AG09309 (cell line): ENCODE results near the gene CADPS2.
A peak's percentile ranks its signal among the peaks of the same experiment; 100 is the strongest.

Source experiments
- DNase-seq: peaks from one replicate; pipeline ENCODE4 v3.0.0-alpha.2; 2010; ENCODE audit warnings: low read depth
- H3K4me3 ChIP-seq: 2 replicates; pipeline ENCODE4 v1.5.1; 2011; ENCODE audit warnings: mild to moderate bottlenecking, low read depth, low read length, moderate library complexity; ENCODE audit not compliant: control insufficient read depth
- TF ChIP-seq, protein P1 (sequence below): IDR thresholded peaks from 2 replicates; pipeline ENCODE4 v1.5.1; 2011; ENCODE audit warnings: mild to moderate bottlenecking, low read depth, low read length, inconsistent platforms; ENCODE audit not compliant: insufficient read depth, control insufficient read depth; ENCODE audit errors: missing control alignments

CADPS2 gene

DNA sequence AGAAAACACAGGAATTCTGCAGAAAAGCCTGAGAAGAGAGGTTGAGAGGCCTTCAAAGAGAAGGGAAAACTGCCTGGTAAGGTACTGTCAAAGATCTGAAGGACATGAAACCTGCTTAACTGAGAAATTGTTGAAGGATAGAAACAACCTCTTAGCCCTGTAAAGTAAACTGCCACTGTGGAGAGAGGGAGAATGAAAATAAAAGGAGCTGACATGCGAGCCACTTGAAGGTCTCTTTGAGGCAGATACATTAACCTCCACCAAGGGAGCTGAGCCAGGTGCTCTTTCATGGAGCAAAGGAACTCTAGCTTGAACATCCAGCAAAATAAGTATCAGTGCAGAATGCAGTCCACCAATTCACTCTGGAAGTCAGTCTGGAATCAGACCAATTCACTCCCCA, 472.9 kb downstream of the CADPS2 start:
- TF ChIP-seq, protein P1, sequence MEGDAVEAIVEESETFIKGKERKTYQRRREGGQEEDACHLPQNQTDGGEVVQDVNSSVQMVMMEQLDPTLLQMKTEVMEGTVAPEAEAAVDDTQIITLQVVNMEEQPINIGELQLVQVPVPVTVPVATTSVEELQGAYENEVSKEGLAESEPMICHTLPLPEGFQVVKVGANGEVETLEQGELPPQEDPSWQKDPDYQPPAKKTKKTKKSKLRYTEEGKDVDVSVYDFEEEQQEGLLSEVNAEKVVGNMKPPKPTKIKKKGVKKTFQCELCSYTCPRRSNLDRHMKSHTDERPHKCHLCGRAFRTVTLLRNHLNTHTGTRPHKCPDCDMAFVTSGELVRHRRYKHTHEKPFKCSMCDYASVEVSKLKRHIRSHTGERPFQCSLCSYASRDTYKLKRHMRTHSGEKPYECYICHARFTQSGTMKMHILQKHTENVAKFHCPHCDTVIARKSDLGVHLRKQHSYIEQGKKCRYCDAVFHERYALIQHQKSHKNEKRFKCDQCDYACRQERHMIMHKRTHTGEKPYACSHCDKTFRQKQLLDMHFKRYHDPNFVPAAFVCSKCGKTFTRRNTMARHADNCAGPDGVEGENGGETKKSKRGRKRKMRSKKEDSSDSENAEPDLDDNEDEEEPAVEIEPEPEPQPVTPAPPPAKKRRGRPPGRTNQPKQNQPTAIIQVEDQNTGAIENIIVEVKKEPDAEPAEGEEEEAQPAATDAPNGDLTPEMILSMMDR: no peak
- H3K4me3 ChIP-seq: no peak overlapping the region
- DNase-seq: no peak

DNA sequence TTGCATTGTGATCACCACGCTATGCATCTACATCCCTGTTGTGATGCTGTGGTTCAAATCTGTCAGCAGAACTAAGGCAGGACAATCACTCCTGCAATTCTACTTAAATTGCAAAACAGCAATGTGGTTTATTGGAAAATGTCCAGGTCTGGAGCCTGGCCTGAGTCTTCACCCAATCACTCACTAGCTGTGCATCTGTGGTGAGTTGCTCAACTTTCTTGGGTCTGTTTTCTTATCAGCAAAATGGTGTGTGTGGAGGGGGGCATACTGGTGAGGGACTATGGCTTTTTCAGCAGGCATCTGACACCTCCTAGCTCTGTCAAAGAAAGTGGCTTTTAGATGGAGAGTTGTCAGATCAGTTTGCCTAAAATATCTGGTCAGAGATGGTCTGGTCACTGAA, 473.4 kb downstream of the CADPS2 start:
- TF ChIP-seq, protein P1: no peak
- no peak overlapping the region for H3K4me3 ChIP-seq
- DNase-seq: peak; percentile 44

DNA sequence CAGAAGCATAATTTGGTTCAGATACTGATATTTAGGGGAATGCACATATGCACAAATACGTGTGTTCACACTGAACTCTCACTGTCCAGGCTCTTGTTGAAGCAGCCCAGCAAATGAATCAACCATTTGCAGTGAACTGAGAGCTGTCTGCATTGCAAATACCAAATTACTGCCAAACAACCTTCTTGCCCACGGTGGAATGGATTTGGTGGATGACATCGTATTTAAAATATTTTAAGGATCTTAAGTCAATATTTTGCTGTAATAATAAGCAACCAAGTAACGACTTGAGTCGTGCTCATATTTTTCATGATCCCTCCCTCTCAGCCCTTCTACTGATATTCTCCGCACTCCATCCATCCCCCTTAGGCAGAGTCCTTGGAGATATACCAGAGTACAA, 473.8 kb downstream of the CADPS2 start:
- H3K4me3 ChIP-seq: no peak overlapping the region
- no peak for DNase-seq
- TF ChIP-seq, protein P1: no peak

DNA sequence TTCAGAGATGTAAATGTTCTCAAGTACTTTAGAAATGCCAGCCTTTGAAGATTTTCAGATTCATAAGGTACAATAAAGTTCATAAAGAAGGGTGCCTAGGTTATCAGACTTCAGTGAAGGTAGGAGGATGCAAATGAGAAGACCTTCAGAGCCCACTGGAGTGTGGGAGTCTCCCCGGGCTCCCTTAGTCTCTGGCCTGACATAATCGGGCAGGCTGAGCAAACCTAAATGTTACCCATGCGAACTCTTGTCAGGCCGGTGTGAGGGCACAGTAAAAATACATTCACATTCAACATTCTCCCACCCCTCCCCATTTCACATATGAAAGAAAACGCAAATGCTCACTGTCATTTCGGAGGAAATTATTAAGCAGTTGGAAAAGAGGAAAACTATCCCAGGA, 479.1 kb downstream of the CADPS2 start:
- no peak for DNase-seq
- no peak overlapping the region for H3K4me3 ChIP-seq
- TF ChIP-seq, protein P1: no peak

DNA sequence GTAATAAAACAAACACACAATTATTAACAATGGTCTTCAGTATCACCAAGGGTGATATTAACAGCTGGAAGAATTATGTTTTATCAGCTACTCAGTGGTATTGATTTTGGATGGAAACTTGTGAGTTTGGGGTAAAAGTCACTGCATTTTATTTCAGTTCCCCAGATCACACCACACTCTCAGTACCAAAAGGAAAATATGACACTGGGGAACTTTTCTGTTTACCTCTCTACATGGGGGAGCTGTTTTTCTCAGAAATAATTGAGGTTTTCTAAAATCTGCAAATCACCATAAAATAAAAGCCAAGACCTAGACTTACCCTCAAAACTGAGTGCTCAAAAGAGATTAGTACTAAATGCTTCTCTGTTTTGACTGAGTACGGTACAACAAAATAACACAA, 483.1 kb downstream of the CADPS2 start:
- no peak overlapping the region for H3K4me3 ChIP-seq
- TF ChIP-seq, protein P1: no peak

DNA sequence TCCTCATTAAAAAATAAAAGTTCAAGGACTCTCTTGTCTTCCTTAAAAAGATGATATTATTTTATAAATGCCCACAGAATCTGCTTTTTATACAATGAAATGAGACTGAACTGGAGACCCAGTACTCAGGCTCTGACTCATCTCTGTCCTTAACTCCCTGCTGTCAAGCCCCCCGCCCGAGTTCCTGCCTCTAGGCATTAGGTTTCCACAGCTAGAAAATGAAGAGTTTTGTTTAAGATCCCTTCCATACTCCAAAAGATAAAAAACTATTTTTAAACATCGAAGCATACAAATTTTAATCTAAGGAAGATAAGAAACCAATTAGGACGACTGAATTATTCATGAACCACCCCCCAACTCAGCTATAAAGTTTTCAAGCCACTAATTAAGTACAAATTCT, 484.0 kb downstream of the CADPS2 start:
- no peak overlapping the region for H3K4me3 ChIP-seq
- no peak for DNase-seq
- TF ChIP-seq, protein P1: no peak

More for the DNA sequence above, 483.1 kb downstream of the CADPS2 start:
- DNase-seq: no peak

GRCh38 chr7:122397381-122397780, 488.9 kb downstream of the CADPS2 start:
- no peak for DNase-seq
- no peak overlapping the region for H3K4me3 ChIP-seq
- TF ChIP-seq, protein P1: no peak
